Loucy (cell line): Measurements from ENCODE around the gene TSGA10.

Source experiments
- H2AFZ ChIP-seq: fragments of 200-600 bp; sonication (generic); 2 replicates; pipeline ENCODE4 v1.6.0; 2016; ENCODE audit warnings: antibody characterized with exemption, mild to moderate bottlenecking, low read length, moderate library complexity
- H3F3A ChIP-seq: fragments of 200-600 bp; 2 replicates; pipeline ENCODE4 v1.6.0; 2016; ENCODE audit warnings: antibody characterized with exemption, low read depth, mild to moderate bottlenecking
- H3K27me3 ChIP-seq: fragments of 200-600 bp; sonication (generic); 2 replicates; pipeline ENCODE4 v1.6.1; 2014; ENCODE audit warnings: low read length, mild to moderate bottlenecking; ENCODE audit not compliant: insufficient read depth, poor library complexity, severe bottlenecking
- H3K36me3 ChIP-seq: fragments of 200-600 bp; sonication (generic); 2 replicates; pipeline ENCODE4 v1.6.1; 2016; ENCODE audit warnings: low read length; ENCODE audit not compliant: insufficient read depth
- H3K4me1 ChIP-seq: fragments of 200-600 bp; sonication (generic); 2 replicates; pipeline ENCODE4 v1.5.1; 2014; ENCODE audit warnings: low read length, mild to moderate bottlenecking; ENCODE audit not compliant: insufficient read depth, poor library complexity, severe bottlenecking
- H3K4me2 ChIP-seq: fragments of 200-600 bp; sonication (generic); 2 replicates; pipeline ENCODE4 v1.6.0; 2014; ENCODE audit warnings: antibody characterized with exemption, low read length, low read depth, mild to moderate bottlenecking; ENCODE audit not compliant: poor library complexity, severe bottlenecking
- H3K4me3 ChIP-seq: fragments of 200-600 bp; sonication (generic); 2 replicates; pipeline ENCODE4 v1.5.1; 2014; ENCODE audit warnings: low read length, mild to moderate bottlenecking, mixed read lengths; ENCODE audit not compliant: poor library complexity, severe bottlenecking
- H3K79me2 ChIP-seq: fragments of 200-600 bp; sonication (generic); 2 replicates; pipeline ENCODE4 v1.6.1; 2014; ENCODE audit warnings: low read length; ENCODE audit not compliant: insufficient read depth
- H3K9ac ChIP-seq: fragments of 200-600 bp; sonication (generic); 2 replicates; pipeline ENCODE4 v1.6.0; 2014; ENCODE audit warnings: mild to moderate bottlenecking, low read depth, low read length, moderate library complexity; ENCODE audit not compliant: poor library complexity, severe bottlenecking
- H3K9me2 ChIP-seq: fragments of 200-600 bp; sonication (generic); replicated peaks from 2 replicates; pipeline ENCODE4 v1.6.1; 2016; ENCODE audit warnings: low read depth, low read length, mixed read lengths
- H3K9me3 ChIP-seq: fragments of 200-600 bp; sonication (generic); 2 replicates; pipeline ENCODE4 v1.6.1; 2014; ENCODE audit warnings: mild to moderate bottlenecking, antibody characterized with exemption, low read length, low read depth; ENCODE audit not compliant: insufficient read depth
- H4K20me1 ChIP-seq: fragments of 200-600 bp; sonication (generic); 2 replicates; pipeline ENCODE4 v1.6.0; 2014; ENCODE audit warnings: antibody characterized with exemption, low read length, mild to moderate bottlenecking; ENCODE audit not compliant: insufficient read depth, poor library complexity, severe bottlenecking
- EZH2phosphoT487 ChIP-seq: fragments of 200-600 bp; IDR thresholded peaks from 2 replicates; pipeline ENCODE4 v1.6.1; 2018; ENCODE audit warnings: antibody characterized with exemption, mild to moderate bottlenecking, moderate library complexity, borderline replicate concordance
- TF ChIP-seq, protein P1 (sequence below): fragments of 200-600 bp; sonication (generic); conservative IDR thresholded peaks from 2 replicates; pipeline ENCODE4 v1.5.1; 2014; ENCODE audit warnings: mild to moderate bottlenecking, antibody characterized with exemption, low read length

The TSGA10 gene

DNA sequence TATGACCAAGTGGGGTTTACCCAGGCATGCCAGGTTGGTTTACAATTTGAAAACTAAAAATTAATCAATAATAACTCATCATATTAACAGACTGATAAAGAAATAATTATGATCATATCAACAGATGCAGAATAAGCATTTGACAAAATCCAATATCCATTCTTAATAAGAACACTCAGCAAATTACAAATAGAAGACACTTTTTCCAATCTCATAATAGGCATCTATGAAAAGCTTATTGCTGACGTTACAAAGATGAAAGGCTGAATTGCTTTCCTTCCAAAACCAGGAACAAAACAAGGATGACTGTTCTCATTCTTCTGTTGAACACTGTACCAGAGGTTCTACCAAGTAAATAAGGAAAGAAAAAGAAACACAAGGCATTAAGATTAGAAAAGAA lies 68.4 kb downstream of the TSGA10 start:
- Histone ChIP-seq H2AFZ (no peak overlapping the region), H4K20me1 (no peaks in the 10 kb centered on the region), H3K4me2 (no peak overlapping the region), H3K79me2 (no peaks in the 10 kb centered on the region), H3K27me3 (no peaks in the 10 kb centered on the region), H3K36me3 (no peaks in the 10 kb centered on the region), H3K9ac (no peak overlapping the region), H3K9me2 (no peaks in the 10 kb centered on the region), H3F3A (no peaks in the 10 kb centered on the region), H3K4me1 (peaks cover 29% of the 10 kb centered on the region), H3K4me3 (no peak overlapping the region), H3K9me3 (no peaks in the 10 kb centered on the region)
- no peak for TF ChIP-seq EZH2phosphoT487
- TF ChIP-seq, protein P1, sequence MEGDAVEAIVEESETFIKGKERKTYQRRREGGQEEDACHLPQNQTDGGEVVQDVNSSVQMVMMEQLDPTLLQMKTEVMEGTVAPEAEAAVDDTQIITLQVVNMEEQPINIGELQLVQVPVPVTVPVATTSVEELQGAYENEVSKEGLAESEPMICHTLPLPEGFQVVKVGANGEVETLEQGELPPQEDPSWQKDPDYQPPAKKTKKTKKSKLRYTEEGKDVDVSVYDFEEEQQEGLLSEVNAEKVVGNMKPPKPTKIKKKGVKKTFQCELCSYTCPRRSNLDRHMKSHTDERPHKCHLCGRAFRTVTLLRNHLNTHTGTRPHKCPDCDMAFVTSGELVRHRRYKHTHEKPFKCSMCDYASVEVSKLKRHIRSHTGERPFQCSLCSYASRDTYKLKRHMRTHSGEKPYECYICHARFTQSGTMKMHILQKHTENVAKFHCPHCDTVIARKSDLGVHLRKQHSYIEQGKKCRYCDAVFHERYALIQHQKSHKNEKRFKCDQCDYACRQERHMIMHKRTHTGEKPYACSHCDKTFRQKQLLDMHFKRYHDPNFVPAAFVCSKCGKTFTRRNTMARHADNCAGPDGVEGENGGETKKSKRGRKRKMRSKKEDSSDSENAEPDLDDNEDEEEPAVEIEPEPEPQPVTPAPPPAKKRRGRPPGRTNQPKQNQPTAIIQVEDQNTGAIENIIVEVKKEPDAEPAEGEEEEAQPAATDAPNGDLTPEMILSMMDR: no peak

GRCh38 chr2:99085421-99085820 lies 69.3 kb downstream of the TSGA10 start:
- Histone ChIP-seq H3K4me2 (no peak overlapping the region), H3K79me2 (no peaks in the 10 kb centered on the region), H2AFZ (no peak overlapping the region), H3K27me3 (no peaks in the 10 kb centered on the region), H3K9me3 (no peaks in the 10 kb centered on the region), H3F3A (no peaks in the 10 kb centered on the region), H3K9ac (no peak overlapping the region), H3K4me3 (no peak overlapping the region), H4K20me1 (no peaks in the 10 kb centered on the region), H3K4me1 (peaks cover 29% of the 10 kb centered on the region), H3K9me2 (no peaks in the 10 kb centered on the region), H3K36me3 (no peaks in the 10 kb centered on the region)
- TF ChIP-seq EZH2phosphoT487: no peak
- TF ChIP-seq, protein P1: peak; percentile 58

DNA sequence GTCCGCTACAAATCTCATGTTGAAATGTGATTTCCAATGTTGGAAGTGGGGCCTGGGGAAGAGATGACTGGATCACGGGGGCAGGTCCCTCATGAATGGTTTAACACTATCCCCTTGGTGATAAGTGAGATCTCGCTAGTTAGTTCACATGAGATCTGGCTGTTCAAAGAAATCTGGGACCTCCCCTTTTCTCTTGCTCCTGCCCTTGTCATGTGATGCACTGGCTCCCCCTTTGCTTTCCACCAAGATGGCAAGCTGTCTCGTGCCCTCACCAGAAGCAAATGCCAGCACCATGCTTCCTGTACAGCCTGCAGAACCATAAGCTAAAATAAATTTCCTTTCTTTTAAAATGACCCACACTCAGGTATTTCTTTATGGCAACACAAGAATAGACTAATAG lies 70.5 kb downstream of the TSGA10 start:
- Histone ChIP-seq H3K4me2 (no peak overlapping the region), H3K9ac (no peak overlapping the region), H3K36me3 (no peaks in the 10 kb centered on the region), H3K79me2 (no peaks in the 10 kb centered on the region), H4K20me1 (no peaks in the 10 kb centered on the region), H3K27me3 (no peaks in the 10 kb centered on the region), H3K4me1 (peaks cover 29% of the 10 kb centered on the region), H2AFZ (peak overlapping the region; percentile 57; the same call in 1 of the 2 replicates), H3F3A (no peaks in the 10 kb centered on the region), H3K4me3 (no peak overlapping the region), H3K9me2 (no peaks in the 10 kb centered on the region), H3K9me3 (no peaks in the 10 kb centered on the region)
- no peak for TF ChIP-seq EZH2phosphoT487
- TF ChIP-seq, protein P1: no peak
